NOMO-1 (cell line): ENCODE measurements around the gene UBE2L6.
"Not testable (repeated sequence)": the region's sequence is repeated elsewhere in the genome, so short reads cannot be mapped to it uniquely, and the experiment has no call there.

Source experiments
- DNase-seq, 2 experiments: peaks; one replicate each; lab custom pipeline; 2025; ENCODE audit not compliant: unreplicated experiment in 2 of 2; lab: John Stamatoyannopoulos, UW

The UBE2L6 gene

DNA sequence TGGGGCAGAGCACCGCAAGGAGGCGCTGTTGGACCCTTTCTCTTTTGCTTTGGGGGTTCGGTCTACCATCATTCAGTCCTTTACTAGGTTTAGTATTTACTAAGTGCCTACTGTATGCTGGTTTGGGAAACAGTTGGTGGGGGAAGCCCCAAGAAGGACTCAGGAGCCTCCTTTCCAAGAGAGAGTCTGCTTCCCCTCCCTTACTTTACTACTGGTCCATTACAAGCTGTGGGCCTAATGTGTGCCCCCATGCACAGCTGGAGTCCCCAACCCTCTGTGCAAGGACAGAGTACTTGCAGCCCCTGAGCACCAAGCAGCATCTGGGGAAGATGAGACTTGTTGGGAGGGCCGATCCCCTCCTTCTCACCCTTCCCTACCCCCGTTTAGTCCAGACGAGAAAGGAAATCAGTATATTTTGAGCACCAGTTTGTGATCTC lies 876 bp upstream of the UBE2L6 start:
- DNase-seq = peak in 1 of 2 experiments; percentile 63

DNA sequence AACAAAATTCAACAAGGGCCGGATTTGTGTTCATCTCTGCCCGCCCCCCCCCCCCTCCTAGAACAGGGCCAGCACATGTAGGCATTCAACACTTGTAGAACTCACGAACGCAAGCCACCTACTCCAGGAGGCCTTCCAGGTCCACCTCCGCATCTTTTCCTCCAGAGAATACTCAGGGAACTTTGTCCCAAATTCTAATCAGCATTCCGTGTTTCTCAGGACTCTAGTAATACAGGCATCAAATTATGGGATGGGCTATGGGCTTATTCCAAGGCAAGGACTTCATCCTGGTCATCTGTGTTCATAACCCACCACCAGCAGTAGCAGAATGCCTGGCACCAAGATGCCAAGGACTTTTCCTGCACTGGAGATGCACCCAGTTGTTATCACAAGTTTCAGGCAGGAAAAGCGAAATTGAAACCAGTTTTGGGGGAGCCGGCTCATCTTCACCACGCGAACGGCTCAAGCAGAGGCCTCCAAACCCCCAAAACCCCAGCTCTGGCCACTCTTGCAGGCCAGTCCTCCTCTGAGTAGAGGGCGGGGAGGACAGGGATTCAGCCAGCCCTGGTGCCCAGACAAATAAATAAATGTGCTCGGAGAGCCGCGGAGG lies 462 bp downstream of the UBE2L6 start:
- DNase-seq = no peak

DNA sequence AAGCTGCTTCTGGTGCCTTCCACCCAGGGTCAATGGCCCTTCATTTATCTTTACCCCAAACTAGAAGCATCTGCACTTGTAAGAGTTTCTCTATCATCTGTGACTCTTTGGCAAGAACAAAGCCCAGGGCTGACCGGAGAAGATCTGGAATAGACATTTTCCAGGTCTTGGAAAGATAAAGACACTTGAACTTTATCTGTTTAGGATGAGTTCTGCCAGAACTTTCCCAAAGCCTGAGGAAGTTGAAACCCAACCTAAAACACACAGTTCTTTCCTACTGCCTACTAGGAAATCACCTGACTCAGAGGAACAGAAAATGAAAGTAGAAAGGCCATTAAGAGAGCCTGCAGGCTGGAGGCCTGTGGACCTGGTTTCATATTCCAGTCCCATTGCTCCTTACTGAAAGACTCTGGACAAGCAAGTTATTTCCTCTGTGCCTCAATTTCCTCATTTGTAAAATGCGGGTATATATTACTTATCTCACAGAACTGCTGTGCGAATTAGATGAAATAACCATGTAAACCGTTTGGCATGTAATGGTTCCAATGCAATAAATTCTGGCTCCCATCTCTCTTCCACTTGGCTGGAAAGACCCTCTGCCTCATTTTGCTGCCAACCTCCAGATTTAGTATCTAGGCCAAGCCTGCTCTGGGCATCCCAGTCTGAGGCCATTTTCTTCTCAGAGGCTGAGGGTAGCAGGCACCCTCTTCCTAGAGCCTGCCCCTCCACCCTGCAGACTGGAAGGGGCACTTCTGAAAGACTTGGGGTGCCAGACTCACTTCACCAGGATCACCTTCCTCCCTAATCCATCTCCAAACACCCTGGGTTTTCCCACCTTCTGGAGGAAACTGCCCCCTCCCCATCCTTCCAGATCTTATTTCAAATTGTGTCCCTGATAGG lies 1.2 kb downstream of the UBE2L6 start:
- DNase-seq = peak; percentile 24 to 81

DNA sequence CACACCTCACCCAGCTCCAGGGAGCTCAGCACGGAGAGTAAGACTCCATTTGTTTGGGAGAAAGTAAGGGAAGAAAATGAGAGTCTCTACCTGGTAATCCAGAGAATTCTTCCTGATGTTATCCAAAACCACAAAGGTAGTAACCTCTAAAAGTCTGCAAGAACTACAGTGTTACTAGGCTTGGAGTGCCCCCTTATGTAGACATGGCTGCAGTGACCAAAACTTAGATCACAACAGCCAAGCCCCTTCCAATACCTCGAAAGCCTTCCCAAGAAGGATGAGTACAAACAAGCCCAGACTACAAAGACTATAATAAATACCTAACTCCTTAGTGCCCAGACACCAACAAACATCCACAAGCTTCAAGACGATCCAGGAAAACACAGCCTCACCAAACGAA lies 4.9 kb downstream of the UBE2L6 start:
- no peak for DNase-seq

DNA sequence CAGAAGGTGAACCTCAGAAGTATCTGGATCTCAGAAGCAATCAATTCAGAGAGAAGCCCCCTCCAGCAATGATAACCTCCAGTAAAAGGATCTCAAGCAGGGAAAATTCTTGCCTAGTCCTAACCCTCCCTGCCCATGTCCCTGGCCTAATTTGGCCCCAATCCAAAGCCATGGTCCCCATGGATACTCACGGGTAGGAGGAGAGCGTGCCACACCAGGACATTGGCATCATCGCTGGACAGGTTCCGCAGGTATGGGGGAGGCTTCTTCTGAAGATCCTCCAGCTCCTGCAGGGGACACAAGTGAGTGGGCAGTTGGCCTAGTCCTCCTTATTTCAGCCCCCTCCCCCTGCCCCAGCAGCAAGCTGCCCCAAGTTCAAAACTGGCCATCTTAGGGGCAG lies 7.3 kb downstream of the UBE2L6 start:
- DNase-seq = no peak

DNA sequence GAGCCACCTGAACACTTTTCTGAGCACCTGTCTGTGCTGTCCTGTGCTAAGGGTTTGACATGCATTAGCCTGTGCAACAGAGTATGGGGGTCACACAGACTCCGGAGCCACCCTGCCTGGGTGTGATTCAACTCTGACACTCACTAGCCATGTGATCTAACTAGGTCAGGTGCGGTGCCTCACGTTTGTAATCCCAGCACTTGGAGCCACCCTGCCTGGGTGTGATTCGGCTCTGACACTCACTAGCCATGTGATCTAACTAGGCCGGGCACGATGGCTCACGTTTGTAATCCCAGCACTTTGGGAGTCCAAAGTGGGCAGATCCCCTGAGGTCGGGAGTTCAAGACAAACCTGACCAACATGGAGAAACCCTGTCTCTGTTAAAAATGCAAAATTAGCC lies 11.4 kb downstream of the UBE2L6 start:
- DNase-seq = no peak

DNA sequence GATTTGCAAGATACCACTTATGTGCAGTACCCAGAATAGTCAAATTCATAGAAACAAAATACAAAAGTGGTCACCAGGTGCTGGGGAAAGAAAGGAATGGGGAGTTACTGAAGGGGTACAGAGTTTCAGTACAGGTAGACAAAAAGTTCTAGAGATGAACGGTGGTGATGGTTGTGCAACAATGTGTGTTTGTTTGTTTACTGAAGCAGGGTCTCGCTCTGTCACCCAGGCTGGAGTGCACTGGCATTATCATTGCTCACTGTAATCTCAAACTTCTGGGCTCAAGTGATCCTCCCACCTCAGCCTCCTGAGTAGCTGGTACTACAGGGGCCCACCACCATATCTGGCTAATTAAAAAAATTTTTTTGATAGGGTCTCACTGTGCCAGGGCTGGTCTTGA lies 12.1 kb downstream of the UBE2L6 start:
- DNase-seq = no peak

DNA sequence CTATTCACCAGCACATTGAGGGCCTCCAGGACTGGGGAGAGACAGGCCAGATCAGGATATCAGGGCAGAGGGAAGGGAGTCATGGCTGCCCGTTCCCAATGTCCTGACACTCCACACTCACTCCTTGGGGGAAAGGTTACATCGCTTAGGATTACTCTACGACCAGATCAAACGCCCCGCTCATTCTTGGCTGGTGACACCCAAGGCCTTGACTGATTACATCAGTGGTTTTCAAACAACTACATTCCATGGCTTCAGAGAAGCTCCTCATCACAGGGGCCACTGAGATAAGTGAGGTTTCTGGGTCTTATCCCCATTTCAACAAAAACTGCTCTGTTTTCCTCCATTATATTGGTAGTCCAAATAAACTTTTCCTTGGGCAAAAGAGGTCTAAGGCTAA lies 15.0 kb downstream of the UBE2L6 start:
- DNase-seq = no peak

DNA sequence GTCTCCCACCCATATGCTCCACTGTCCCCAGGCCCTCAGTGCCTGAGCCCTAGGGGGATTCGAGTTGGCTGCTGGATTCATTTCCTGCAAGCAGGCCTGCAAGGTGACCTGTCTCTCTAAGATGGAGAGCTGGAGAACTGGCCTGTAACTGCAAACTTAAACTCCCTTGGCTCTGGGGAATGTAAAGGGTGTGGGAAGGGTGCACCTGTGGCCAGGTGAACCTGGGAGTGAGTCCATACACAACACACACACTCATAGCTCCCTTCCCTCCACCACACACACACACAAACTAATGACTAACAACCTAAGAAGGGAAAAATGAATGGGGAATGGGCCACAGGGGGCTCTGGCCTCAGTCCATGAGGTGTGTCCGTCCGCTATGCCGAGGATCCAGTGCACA lies 15.5 kb downstream of the UBE2L6 start:
- no peak for DNase-seq

DNA sequence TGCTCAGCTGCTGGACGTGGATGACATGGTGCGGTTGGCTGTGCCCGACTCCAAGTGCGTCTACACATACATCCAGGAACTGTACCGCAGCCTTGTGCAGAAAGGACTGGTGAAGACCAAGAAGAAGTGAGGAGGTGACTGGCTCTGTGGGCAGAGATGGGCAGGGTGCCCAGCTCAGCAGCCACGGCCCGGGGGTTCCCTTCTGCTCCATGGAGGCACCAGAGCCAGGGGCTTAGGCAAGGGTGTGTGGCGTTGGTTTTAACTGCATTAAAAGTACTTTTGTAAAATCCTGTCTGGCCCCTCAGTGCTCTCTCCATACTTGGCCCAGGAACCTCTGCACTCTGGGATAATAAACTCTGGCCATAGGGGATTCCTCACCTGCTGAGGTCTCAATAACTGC lies 17.5 kb downstream of the UBE2L6 start:
- no peak for DNase-seq

DNA sequence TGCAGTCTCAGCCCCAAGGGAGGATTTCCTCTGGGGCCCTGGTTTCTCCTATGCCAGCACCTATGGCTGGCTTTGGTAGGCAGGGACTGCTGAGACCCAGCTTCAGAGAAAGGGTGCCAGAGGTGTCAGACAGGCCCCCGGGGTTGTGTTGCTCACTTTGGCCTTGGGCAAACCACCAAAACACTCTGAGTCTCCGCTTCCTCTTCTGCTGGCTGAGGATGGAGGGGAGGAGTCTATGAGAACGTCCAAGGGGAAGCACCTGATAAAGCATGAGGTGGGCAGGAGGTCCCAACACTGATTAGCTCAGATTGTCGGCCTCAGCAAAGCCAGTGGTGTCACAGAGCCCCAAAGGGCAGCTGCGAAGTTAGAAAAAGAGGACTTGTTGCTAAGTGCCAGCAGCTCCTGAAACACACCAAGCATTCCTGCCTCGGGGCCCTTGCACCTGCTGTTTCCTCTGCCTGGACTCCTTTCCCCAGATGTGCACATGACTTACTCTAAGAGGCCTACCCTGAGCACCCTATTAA lies 19.6 kb downstream of the UBE2L6 start:
- peak in 1 of 2 experiments; percentile 45 for DNase-seq

DNA sequence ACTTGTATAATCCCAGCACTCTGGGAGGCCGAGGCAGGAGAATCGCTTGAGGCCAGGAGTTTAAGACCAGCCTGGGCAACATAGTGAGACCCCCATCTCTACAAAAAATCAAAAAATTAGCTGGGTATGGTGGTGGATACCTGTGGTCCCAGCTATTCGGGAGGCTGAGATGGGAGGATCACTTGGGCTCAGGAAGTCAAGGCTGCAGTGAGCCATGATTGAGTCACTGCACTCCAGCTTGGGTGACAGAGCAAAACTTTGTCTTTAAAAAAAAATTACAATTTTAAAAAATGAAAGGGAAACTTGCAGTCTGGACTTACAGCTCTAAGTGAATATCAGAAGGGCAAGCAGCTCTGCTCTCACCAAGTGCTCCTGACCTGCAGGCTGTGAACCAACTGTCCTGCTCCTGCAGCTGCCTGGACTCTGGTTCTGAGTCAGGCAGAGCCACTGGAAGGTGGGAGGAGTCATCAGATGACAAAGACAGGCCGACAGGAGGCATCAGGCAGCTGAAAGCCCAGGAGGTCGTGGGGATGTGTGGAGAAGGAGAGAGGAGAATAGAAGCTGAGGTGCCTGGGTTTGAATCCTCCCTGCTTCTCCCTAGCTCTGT lies 20.5 kb downstream of the UBE2L6 start:
- no peak for DNase-seq

DNA sequence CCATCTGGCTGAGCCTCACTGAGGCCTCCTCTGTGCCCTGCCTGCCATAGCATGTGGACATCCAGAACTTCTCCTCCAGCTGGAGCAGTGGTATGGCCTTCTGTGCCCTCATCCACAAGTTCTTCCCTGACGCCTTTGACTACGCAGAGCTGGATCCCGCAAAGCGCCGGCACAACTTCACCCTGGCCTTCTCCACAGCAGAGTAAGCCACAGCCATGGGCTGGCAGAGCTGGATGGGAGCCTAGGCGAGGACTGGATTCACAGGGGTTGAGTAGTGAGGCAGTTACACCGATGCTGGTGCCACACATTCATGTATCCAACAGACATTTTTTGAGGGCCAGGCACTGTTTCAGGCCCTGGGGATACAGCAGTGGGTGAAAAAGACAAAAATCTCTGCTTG lies 21.0 kb downstream of the UBE2L6 start:
- no peak for DNase-seq

DNA sequence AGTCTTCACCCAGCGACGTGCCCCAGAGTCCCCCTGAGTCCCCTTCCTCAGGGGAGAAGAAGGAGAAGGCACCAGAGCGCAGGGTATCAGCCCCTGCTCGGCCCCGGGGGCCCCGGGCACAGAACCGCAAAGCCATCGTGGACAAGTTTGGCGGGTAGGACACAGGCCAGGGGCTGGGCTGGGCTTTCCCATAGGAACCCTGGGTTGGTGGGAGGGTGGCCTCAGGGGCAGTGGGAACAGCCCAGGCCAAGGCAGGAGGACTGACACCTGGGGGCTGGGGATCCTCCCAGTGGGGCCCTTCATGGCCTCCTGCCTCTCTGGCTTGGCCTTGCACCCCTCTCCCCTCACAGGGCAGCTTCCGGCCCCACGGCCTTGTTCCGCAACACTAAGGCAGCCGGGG lies 21.6 kb downstream of the UBE2L6 start:
- DNase-seq = no peak

DNA sequence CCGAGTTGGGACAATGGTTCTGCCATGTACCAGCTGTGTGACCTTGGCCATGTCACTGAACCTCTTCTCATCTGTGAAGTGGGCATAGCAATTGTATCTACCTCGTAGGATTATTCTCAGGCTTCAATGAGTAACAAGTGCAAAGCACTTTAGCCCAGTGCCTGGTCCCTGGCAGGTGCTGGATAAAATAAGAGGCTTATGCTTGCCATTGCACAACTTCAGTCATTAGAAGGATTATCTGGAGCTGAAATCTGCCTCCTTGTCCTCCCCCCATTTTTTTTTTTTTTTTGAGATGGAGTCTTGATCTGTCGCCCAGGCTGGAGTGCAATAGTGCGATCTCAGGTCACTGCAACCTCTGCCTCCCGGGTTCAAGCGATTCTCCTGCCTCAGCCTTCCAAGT lies 22.9 kb downstream of the UBE2L6 start:
- no peak for DNase-seq

DNA sequence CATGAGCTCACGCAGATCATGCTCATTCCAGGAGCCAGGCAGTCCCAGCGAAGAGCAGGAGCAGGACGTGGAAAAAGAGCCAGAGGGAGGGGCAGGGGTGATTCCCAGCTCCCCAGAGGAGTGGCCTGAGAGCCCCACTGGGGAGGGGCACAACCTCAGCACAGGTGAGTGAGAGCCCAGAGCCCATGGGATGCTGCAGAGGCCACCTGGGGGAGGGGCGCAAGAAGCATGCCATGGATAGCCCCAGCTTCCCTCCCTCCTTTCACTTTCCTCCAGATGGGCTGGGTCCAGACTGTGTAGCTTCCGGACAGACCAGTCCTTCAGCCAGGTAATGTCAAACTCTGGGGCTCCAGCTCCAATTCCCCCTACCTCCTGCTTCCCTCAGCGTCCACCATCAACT lies 23.9 kb downstream of the UBE2L6 start:
- no peak for DNase-seq

DNA sequence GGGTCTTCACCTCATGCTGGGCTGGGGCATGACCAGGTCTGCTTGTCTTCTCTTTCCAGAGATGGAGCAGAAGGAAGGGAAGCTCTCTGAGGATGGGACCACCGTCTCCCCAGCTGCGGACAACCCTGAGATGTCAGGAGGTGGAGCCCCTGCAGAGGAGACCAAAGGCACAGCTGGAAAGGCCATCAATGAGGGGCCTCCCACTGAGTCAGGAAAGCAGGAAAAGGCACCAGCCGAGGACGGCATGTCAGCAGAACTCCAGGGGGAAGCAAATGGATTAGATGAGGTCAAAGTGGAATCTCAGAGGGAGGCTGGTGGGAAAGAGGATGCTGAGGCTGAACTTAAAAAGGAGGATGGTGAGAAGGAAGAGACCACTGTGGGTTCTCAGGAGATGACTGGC lies 24.9 kb downstream of the UBE2L6 start:
- DNase-seq = no peak

DNA sequence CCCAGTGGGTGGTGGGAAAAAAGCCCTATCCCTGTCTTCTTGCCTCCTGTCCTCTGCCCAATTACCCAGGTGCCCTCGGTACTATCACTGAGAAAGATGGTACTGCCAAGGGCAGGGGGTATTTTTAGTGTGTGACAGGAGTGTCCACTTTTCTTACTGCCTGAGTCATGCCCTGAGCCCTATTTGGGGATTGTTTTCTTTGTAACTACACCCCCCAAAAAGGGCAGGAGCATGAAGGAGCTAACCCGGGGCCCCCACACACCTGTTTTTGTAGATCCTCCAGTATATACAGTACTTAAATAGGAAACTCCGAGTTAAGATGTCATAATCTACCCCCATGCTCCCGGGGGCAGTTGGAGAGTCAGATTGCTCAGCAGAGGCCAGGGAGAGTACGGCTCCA lies 26.3 kb downstream of the UBE2L6 start:
- no peak for DNase-seq

DNA sequence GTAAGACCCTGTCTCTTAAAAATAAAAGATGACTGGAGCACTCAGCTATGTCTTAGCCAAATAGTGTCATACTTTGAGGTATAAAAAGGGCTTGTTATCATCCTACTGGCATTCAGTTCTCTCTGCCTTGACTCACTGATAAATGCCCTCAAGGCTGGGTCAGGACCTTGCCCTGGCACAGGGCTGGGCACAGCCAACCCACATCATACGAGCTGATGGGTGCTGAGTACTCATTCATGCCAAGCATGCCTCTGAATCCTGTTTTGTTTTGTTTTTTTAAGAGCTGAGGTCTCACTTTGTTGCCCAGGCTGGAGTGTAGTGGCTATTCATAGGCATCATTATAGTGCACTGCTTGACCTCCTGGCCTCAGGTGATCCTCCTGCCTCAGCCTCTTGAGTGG lies 28.1 kb downstream of the UBE2L6 start:
- DNase-seq = no peak

DNA sequence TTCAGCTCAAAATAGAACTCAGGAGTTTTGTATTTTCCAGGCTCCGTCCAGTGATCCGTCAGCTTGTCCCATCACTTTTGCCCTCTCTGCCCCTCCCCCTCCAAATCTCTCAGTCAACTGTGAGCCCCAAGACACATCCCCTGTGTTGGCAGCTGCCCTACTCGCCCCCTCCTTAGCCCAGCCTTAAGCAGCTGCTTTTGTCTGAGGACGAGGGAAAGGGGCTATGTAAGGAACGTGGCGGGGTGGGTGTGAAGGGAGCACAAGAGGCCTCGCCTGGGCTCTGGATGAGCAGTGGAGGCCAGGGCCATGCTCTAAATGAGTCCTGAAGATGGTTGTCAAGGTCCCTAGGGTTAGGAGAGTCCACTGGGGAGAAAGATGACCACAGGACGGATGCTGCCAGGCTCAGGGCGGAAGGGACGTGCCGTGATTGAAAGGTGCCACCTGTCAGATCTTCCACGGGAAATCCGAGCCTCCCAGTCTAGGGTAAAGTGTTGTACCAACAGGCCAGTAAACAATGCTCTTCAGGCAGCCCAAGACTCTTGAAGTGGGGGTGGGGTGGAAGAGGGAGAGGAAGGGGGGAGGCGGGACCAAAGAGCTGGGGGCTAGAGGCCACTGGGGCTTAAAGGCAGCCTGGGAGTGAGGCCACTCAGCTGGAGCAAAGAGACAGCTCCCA lies 30.4 kb downstream of the UBE2L6 start, which contains the start of gene SMTNL1:
Gene SMTNL1, plus strand, starts transcription at position 649 of the 673 bp plus-strand sequence. CDS start 5,048 bp downstream, outside the sequence.
- no peak for DNase-seq

DNA sequence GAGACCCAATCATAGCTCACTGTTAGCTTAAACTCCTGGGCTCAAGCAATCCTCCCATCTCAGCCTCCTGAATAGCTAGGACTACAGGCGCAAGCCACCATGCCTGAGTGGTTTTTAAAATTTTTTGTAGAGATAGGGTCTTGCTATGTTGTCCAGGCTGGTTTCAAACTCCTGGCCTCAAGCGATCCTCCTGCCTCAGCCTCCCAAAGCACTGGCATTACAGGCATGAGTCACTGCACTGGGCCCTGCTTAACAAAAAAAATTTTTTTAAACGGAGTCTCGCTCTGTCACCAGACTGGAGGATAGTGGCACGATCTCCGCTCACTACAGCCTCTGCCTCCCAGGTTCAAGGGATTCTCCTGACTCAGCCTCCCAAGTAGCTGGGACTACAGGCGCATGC lies 33.0 kb downstream of the UBE2L6 start:
- not testable (repeated sequence) for DNase-seq
